Superior temporal gyrus (tissue), 1 donor: Measurements from ENCODE around the gene ZBTB7C.

Experiments
- DNase-seq: peaks from one replicate; pipeline ENCODE4 v3.0.0-alpha.2; 2016; ENCODE audit errors: extremely low spot score

The ZBTB7C gene

DNA sequence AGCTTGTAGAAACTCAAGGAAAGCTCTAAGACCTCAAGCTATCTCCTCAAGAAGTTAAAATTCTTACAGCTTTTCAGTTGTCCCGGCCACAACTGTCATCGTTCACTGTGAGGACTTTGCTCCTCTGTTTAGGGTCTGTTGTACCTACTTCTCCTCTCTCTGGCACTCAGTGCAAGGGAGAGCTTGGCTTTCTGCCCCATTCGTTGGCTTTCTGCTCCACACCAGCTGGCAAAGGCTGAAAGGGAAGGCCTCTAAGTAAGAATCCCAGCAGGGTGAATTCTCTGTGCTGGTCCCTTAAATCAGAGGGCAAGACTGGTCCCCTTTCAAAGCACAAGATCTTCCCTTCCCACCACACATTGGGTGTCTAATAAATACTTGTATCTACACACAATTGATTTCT is 17.3 kb downstream of the ZBTB7C start:
- no peak for DNase-seq

DNA sequence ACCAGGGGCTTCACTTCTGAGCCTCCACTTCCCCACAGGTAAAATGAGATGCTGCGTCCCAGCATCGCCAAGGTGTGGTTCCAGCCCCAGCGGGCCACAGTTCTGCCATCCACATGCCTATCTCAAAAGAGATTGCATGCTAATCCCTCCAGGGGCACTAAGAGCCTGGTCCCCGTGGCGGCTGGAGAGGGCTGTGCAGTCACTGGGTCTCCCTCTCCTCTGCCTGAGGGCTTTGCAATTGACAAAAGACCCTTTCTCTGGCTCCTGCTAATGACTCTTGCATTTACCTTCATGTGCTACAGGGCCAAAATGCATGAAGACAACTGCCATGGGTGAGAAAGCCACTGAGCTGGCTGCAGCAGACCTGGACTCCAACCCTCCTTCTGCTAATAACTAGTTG is 18.5 kb downstream of the ZBTB7C start:
- no peak for DNase-seq

DNA sequence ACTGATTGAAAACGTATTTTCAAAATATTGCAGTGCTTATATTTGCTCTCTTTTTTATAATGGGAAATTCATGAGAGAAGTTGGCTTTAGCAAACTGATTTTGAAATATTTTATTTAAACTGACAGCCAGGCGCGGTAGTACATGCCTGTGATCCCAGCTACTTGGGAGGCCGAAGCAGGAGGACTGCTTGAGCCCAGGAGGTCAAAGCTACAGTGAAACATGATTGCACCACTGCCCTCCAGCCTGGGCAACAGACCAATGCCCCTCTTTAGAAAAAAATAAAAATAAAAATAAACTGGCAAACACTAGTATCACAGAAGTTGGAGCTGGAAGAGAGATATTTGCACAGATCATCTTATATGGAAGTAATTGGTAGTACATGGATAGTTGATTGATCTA is 20.7 kb downstream of the ZBTB7C start:
- DNase-seq, result no peak

DNA sequence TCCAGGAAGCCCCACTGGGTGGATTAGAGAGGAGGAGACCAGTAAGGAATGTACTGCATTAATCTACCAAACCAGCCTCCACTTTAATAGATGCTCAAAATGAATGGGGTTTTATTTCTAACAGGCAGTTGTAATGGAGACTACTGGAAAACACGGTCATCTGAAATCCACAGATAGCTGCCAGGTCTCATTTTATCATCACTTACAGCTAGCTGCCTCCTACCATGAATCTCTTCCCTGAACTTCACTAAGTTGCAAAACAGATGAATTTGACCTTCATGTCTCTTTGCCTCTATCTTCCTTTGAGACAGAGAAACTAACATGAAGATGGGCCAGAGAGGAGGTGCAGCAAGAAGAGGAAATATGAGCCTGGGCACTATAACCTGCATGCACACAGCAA is 21.9 kb downstream of the ZBTB7C start:
- DNase-seq, result no peak

DNA sequence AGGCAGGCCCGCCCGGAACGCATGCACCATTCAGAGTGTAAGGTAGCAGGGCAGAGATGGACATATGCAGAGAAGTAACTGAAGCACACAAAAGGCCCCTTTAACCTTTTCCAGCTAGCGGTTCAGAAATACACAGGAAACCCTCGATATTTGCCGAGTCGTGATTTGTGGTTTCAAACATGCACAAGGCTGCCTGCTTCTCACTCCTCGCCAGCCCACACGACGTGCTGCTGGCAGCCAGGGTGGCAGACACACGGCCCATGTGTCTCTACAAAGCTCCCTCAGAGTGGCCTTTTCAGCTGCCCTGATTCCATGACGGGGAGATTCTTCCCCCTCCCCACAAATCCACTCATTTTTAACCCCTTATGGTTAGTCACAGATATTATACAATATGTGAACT is 23.6 kb downstream of the ZBTB7C start:
- no peak for DNase-seq

DNA sequence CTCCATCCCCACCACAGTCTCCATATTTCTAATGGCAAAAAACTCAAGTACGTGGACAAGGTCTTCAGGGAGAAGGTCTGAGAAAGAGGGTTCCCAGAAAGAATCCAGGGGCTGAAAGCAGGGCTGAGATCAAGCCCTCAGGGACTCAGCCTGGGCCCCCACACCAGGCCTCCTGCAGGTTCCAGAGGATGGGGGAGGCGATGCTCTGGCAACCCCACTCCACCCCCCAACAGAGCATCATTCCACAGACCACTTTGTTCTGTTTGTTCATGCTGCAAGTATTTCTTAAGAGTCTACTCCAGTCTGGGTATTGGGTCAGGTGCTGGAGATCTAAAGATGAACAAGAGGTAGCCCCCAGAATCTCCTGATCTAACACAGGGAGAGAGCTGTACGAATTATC is 32.2 kb downstream of the ZBTB7C start:
- no peak for DNase-seq

DNA sequence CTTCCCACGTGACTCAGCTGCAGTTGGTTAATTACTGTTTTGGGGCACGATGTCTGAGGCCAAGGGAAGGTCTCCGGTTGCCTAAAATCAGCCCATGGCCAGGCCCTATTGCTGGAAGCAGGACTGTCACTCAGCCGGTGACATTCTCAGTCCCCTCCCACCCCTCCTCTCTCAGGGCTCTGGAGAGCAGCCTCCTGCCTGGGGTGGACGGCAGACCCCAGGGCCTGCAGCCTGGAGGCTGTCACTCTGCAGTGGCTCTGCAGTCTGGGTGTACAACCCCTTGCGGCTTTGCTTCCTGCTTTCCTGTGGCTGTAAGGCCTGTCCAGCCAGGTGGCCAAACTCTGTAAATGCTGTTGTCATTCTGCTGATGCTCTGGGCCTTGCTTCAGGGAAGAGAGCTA is 32.8 kb downstream of the ZBTB7C start:
- DNase-seq, result no peak

DNA sequence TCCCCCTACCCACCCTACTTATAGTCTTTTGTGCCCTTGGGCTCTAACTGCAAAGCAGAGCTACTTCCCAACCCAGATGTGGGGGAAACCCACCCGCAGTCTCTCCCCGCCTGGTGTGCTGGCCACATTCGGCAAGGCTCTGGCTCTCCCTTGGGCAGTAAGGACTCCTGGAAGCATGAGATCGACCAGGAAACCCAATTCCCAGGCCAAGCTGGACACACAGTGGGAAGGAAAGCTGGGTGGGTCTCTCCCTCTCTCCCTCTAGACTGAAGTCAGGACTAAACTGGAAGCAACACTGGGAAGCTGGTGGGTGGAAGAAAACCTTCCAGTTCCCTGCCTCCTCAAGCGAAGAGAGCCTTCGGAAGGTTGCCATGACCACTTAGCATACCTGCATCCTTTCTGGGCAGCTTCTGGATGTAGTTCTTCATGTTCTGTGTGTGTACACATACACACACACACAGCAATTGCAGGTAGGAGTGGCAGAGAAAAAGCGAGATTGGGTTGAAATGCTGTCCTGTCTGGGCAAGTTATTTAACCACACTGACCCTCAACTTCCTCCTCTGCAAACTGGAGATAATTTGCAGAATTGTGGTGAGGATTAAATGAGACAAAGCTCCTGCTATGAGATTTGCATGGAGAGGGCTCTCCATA is 33.9 kb downstream of the ZBTB7C start:
- peak; percentile 12 for DNase-seq

DNA sequence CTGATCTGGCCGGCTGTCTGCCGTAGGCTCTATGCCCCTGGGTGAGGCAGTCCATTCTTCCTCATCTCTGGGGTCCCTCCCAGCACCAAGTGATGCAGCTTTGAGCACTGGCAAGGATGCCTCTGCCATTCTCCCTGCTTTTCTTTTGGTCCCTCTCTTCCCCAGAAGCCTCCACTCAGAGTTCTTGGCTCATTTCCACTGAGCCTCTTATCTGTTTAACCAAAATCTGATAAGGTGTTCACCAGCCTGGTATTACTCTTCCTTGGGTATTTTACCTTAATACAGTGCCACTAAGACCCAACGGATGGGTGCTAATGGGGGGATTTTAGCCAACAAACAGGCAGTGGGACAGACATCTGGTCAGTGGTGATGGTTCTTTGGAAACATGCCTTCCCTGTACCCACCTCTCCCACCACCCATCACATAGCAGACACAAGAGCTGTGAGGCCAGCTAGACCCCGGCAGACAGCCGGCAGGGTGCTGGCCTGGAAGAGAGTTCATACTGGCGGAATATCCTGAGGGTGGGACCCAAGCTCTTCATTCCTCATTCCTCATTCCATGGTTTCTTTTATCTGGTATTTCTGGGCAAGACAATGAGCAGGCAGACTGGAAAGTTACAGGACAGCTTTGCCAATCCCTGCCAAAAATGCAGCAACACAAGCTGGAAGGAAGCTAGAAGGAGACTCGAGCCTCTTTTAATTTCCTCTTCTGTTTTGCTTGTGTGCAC is 34.6 kb downstream of the ZBTB7C start:
- DNase-seq, result peak; percentile 26

DNA sequence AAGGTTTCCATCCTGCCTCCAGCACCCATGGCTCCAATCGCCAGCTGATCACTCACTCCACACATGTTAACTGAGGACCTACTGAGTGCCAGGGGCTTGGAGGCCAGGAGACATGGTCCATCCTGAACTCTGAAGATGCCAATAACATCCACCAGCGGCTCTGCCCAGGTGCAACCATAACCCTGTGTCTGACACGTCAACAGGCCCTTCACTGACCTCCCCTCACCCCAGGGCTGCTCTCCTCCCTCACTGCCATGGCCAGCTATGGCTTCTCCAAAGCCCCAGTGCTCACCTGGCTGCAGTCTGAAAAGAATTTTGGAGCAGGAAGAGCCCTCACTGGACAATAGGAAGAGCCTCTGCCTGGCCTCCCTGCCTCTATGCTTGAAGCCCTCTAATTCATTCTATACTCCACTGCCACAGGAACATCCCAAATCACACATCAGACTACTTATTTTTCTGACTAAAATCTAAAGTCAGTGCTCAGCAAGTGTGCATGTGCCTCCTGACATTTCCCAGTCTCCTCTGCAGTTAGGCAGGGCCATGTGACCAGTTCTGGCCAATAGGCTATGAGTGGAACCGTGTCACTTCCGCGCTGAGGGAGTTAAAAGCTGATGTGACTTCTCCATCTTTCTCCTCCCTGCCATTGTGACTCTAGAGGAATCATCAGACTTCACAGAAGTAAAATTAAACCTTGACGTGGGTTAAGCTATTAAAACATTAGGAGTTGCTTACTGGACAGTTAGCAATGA is 37.2 kb downstream of the ZBTB7C start:
- no peak for DNase-seq

DNA sequence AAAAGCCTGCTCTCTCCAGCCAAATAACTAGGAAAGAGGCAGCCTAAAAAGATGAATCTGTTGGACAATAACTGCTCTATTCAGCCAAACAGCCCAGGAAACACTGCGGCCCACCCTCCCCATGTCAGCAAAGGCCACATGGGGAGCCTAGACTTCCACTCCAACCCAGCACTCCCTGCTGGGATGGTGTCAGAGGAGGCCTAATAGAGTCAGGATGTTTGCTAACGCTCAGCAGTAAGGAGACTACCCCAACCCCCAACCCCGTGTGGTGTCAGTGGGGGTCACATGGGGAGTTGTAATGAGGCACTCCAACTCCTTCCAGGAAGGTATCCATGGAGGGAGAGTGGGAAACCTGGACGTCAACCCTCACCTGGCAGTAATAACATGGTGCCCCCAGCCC is 41.6 kb downstream of the ZBTB7C start:
- no peak for DNase-seq

DNA sequence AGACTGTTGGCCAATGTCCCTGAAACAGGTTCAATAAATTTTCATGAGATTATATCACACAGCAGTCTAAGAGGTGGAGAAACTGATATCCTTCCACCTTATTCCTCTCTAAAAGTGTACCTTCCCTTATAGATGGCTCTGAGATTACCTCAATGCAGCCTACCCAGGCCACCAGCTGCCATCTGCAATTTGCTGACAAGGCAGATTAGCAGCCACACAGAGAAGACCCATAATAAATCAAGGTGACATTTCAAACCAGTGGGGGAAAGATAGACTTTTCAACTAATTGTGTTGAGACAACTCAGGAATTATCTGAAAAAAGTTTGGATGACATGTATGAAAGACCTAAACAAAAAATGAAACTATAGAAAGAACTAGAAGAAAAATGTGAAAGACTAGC is 43.2 kb downstream of the ZBTB7C start:
- DNase-seq, result no peak

DNA sequence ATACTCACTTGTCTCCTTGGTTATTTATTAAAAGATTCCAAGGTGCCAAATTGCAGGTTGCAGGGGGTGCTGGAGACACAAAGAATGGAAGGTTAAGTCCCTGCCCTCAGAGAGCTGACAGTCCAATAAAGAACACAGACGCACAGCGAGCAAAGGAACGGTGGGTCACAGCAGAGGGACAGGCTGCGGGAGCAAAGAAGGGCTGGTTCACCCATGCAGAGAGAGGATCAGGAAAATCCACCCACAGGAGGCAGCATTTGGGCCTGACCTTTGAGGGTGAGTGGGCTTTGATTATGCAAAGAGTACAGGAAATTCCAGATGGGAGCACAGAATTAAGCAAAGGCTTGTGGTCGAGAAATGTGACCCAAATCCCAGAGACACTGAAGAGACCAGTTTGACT is 45.0 kb downstream of the ZBTB7C start:
- DNase-seq, result no peak

DNA sequence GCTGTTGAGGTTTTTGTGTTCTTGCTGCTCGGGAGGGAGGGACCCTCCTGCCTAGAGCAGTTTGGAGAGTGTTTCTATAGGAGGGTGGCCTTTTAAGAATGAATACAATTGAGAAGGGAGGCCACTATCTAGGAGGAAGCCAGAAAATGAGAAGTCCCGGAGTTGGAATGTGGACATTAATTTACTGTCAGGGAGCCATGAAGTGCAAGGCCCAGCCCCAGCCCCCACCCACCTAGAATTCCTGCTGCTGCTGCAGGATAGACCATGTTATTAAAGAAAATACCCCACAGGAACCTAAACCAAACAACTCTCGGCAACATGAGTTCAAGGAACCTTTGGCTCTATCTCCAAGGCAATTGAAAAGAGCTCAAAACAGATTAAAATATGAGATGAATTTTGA is 46.0 kb downstream of the ZBTB7C start:
- DNase-seq, result no peak

DNA sequence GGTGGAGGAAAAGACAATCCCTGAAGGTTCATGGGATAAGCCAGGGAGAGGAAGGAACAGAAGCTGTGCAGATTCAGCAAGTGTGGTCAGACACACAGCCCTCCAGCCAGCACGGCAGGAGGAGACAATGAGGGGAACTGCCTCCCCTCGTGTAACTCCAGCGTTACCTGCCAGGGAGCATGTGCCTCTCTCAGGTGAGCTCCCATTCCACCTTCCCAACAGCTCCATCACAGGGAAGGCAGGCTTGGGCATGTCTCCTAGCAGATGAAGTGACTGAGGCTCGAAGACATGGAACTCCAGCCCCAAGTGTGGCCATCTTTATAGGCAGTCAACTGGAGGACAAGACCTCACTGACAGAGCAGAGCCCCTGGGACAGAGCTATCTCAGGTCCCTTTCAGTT is 47.4 kb downstream of the ZBTB7C start:
- DNase-seq, result no peak

DNA sequence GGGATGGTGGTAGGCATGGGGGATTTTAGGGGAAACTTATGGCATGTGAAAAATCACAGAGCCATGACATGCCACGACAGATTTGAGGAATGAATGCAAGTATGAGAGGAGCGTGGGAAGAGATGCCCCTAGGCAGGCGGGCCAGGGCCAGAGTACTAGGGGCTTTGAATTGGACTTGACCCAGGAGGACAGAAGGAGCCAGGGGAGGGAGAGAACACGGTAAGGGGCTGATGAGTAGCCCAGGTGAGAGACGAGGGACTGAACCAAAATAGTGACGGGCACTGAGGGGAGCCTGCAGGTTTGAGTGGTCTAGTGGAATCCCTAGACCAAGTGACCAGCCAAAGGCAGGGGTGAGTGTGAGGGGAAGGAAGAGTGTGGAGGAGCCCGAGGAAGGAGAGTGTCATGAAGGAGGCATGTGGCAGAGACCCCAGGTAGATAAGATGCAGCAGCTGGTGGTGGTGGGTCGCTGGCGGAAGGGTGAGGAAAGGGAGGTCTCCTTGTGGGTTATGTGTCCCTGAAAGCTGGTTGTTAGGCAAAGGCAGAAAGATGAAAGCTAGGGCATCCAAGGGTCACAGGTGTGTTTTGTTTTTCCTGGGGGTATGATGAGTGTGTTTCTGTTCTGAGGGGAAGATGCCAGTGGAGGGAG is 48.7 kb downstream of the ZBTB7C start:
- DNase-seq, result no peak

DNA sequence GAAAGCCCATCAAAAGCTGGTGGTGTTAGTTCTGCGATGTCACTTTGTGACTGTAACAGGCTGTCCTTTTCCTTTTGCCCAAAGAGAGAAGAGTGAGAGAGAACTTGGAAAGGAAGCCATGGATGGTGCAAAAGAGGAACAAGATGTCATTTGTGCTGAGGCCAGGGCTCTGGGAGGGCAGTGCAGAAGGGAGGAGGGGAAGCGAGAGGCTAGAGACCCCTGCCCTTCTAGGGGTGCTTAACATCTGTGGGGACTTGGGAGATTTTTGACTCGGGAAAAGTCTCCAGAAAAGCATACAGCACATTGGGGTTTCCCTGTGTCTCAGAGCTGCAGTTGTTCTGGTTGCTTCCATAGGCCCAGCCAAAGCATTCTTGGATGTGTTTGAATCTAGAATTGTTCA is 49.6 kb downstream of the ZBTB7C start:
- DNase-seq, result no peak

DNA sequence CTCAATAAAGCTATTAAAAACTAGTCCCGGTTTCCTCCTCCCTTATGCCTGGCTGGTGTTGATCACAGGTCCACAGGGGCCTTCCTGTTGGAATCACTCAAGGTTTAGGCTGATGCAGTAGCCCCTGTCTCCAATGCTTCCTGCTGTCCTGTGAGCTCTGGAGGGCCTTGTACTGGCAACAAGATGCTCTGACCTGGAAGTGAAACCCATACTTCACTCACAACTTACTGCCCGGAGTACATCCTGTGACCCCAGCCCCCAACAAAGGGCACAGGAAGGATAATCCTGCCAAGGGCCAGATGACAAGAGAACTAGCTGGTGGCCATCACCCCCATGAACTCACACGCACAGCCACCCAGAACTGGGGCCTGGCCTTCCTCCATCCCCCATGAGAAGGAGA is 50.3 kb downstream of the ZBTB7C start:
- no peak for DNase-seq

DNA sequence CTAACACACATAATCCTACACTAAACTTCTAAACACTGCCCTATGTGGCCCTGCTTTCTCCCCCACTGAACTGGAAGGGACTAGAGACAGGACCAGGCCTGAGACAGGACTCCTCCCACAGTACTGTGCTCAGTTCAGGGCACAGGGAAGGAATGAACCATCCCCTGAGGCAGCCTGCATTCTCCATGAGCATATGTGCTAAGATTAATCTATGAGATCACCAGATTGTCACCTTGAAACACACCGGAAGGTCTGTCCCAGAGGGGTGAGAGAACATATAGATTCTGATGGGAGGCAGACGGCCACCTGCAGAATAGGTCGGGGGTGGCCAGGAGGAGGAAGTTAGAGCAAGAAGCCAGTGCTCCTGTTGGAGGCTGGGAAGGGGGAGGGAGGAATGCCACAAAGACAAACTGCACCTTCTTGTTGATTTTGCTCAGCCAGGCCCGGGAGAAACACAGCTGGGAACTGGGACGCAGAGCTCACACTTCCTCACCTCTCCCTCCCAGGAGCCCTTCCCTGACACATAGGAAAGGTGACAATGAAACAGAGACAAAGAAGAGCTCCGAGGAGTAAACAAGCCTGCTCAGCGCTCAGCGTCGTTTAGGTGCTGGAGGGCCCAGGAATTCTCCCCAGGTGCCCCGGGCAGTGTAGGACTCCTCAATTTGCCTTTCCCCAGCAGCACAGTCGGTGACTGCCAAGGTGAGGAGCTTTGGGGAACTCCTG is 52.1 kb downstream of the ZBTB7C start:
- DNase-seq, result no peak

DNA sequence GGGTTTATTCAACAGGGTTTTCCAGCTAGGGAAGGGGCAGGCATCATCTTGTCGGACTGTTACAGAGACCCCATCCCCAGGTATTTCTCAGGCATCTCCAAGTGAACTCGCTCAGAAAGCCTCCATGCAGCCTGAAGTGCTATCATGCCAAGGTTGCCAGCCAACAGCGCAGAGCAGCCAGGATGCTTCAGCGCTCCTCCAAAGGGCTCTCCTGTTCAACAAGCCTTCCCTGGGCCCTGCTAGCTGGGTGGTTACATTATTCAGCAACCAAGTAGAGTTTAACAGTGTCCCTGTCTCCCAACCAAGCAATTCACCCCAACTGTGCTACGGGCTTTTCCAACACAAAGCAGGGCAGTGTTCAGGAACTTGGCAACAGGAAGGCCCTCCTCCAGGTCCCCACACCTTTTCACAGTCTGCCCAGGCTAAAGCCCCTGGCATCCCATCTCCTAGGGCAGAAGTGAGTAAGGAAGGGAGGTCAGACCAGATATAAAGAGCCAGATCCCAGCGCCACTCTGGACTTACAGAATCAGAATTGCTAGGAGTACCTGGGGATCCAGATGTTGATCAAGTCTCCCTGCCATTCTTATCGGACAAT is 52.9 kb downstream of the ZBTB7C start:
- no peak for DNase-seq

DNA sequence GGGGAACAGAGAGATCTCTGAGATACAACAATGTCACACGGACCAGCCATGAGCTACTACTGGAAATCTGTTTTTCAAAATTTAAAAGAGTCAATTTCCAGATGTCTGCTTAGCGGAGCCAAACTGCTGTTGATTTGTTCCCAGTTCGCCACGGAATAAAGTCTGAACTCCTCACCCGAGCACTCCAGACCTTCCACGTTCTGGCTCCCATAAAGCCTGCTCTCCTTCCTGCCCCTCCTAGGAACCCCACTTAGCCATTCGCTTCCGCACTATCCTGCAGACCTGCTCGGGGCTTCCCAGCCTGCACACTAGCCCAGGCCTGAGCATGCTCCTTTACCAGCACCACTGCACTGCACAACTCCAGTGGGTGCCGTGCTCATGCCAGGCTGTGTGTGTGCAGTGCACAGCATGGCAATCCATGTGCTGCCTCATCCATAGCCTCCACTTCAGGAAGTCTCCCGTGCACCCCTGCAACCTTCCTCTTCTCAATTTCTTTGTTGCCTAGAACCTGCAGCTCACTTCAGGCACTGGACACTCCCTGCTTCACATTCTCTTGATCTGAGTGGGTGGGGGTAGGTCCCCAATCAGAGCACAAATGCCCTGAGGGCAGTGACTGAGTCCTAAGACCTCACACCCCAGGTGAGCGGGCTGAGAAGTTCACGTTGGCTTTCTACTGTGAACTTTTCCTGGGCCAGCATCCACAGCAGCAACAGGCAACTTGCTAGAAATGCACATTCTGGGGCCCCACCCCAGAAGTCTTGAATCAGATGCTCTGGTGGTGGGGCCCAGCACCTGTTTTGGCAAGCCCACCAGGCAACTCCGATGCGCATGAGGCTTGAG is 53.7 kb downstream of the ZBTB7C start:
- no peak for DNase-seq
